DND-41 (cell line): Measurements from ENCODE around the gene RABGAP1L.
"Not testable (repeated sequence)": the region's sequence is repeated elsewhere in the genome, so short reads cannot be mapped to it uniquely, and the experiment has no call there.

Experiments
- ATAC-seq: fragments of 200-7000 bp; cut with Tn5 transposase; 3 replicates; pipeline ENCODE4 v1.9.1; 2021; ENCODE audit warnings: low read depth; ENCODE audit not compliant: insufficient read depth
- DNase-seq: peaks from one replicate; pipeline ENCODE4 v3.0.0-alpha.2; 2020
- H2AFZ ChIP-seq: 2 replicates; pipeline ENCODE4 v1.6.0; 2012; ENCODE audit warnings: low read depth, low read length
- H3K27ac ChIP-seq: 2 replicates; pipeline ENCODE4 v1.5.1; 2012; ENCODE audit warnings: low read length, inconsistent platforms
- H3K27me3 ChIP-seq: fragments of 200-600 bp; sonication (generic); 2 replicates; pipeline ENCODE4 v1.6.0; 2012; ENCODE audit warnings: low read length, mild to moderate bottlenecking, inconsistent platforms; ENCODE audit not compliant: insufficient read depth, poor library complexity
- H3K36me3 ChIP-seq: 2 replicates; pipeline ENCODE4 v1.5.1; 2012; ENCODE audit warnings: low read length, inconsistent platforms; ENCODE audit not compliant: insufficient read depth
- H3K4me1 ChIP-seq: 2 replicates; pipeline ENCODE4 v1.5.1; 2012; ENCODE audit warnings: mild to moderate bottlenecking, low read length; ENCODE audit not compliant: insufficient read depth
- H3K4me2 ChIP-seq: 2 replicates; pipeline ENCODE4 v1.6.0; 2012; ENCODE audit warnings: mild to moderate bottlenecking, moderate library complexity, low read length, inconsistent platforms; ENCODE audit not compliant: insufficient read depth
- H3K4me3 ChIP-seq, 2 experiments: fragments of 200-600 bp in 1 of 2; shearing (Covaris generic) in 1 of 2; 2 replicates each; pipeline ENCODE4 v1.5.1; 2012 to 2016; ENCODE audit warnings: inconsistent platforms in 2 of 2, low read length in 2 of 2, mild to moderate bottlenecking in 2 of 2, low read depth in 1 of 2, moderate library complexity in 1 of 2
- H3K79me2 ChIP-seq: 2 replicates; pipeline ENCODE4 v1.6.0; 2012; ENCODE audit warnings: low read length, inconsistent platforms; ENCODE audit not compliant: insufficient read depth
- H3K9ac ChIP-seq: 2 replicates; pipeline ENCODE4 v1.6.0; 2012; ENCODE audit warnings: low read depth, mild to moderate bottlenecking, inconsistent platforms, low read length, moderate library complexity
- H3K9me3 ChIP-seq: 2 replicates; pipeline ENCODE4 v1.5.1; 2012; ENCODE audit warnings: low read length, moderate library complexity, mild to moderate bottlenecking, inconsistent platforms; ENCODE audit not compliant: insufficient read depth, severe bottlenecking
- H4K20me1 ChIP-seq: 2 replicates; pipeline ENCODE4 v1.6.0; 2012; ENCODE audit warnings: low read length; ENCODE audit not compliant: insufficient read depth
- CTCF ChIP-seq: IDR thresholded peaks from 2 replicates; pipeline ENCODE4 v1.5.1; 2012; ENCODE audit warnings: borderline replicate concordance, low read length, moderate library complexity, mild to moderate bottlenecking; ENCODE audit not compliant: poor library complexity, severe bottlenecking; ENCODE audit errors: extremely low read depth
- EZH2 ChIP-seq: IDR thresholded peaks from 3 replicates; pipeline ENCODE4 v1.6.1; 2012; ENCODE audit warnings: borderline replicate concordance, low read depth, mild to moderate bottlenecking, moderate library complexity, low read length, inconsistent platforms; ENCODE audit not compliant: severe bottlenecking

Gene RABGAP1L

DNA sequence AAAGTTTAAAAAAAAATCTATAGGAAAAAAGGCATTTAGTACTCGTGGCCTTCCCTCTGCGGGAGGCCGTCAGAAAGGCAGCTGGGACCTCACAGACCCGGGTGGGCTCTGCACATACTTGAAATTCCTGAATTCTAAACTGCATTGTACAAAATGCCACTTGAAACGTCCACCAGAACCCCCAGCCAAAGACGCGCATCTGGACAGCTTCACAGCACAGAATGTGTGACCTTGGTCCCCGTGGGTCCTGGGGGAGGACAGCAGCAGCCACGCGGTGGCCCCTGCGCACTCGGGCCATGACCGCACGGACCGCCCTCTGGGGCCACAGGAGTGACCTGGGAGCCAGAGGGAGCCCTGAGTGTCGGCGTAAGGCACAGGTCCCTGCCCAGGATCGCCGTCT lies 884.5 kb downstream of the RABGAP1L start:
- Histone ChIP-seq H2AFZ (no peak overlapping the region), H3K4me2 (no peak overlapping the region), H3K9me3 (no peaks in the 10 kb centered on the region), H3K36me3 (no peaks in the 10 kb centered on the region), H3K4me1 (no peaks in the 10 kb centered on the region), H3K27me3 (no peaks in the 10 kb centered on the region), H3K9ac (no peak overlapping the region), H4K20me1 (no peaks in the 10 kb centered on the region), H3K4me3 (no peak overlapping the region), H3K27ac (no peak overlapping the region), H3K79me2 (no peaks in the 10 kb centered on the region)
- no peak for TF ChIP-seq EZH2
- no peak for TF ChIP-seq CTCF
- ATAC-seq (no peak), DNase-seq (no peak)

DNA sequence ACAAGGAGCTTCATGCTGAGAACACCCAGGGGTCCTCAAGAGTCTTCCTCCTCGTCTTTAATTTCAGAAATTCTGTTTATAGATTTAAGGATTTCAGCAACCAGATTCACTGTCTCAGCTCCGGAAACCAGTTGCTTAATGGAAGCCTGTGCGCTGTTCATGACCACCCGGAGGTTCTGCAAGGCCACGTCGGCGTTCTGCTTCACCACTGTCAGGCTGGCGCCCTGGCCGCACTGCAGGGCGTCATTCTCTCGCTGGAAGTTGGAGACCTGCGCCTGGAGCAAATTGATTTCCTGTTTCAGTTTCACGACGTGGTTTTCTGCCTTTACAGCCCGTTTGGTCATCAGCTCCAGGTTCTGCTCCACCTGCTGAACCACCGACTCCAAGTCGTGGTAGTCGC lies 885.3 kb downstream of the RABGAP1L start:
- ATAC-seq, DNase-seq, H3K36me3 ChIP-seq, H3K4me3 ChIP-seq, H3K27me3 ChIP-seq, H3K4me1 ChIP-seq, H4K20me1 ChIP-seq, H3K79me2 ChIP-seq, H3K4me2 ChIP-seq, H3K9me3 ChIP-seq, H3K27ac ChIP-seq, H2AFZ ChIP-seq, H3K9ac ChIP-seq: not testable (repeated sequence)
